Sciatic nerve (tissue), 2 donors: Measurements from ENCODE around the gene IRAG1. TPM values are rescaled to one million over a fixed set of nuclear protein-coding genes. Genes with fewer than 3 reads are reported as not detected.

Experiments used
- ATAC-seq: fragments of 200-7000 bp; cut with Tn5 transposase; one replicate; pipeline ENCODE4 v1.9.1; 2020; ENCODE audit warnings: mild to moderate bottlenecking, moderate library complexity
- DNase-seq: peaks from one replicate; pipeline ENCODE4 v3.0.0-alpha.2; 2020; ENCODE audit warnings: low spot score
- intact Hi-C: fragments of 100-400 bp; cut with DNase I; formaldehyde crosslinking; loops from one replicate; pipeline ENCODE4 v1.14.2; 2022
- total RNA-seq: library from RNA; stranded (reverse); fragmentation: NEBNext Ultra II Directional; extraction: Animal tissue kit (Norgen Biotek cat#: 25700); gene quantifications from one replicate; pipeline ENCODE4 v1.2.1, GENCODE V29; 2021
- donor health status: DM: no; HTN: no; CAD: no.
- donor health status: DM: no; HTN: no; CAD: no.

IRAG1 gene
- total RNA-seq, 1 donor from 2014 or later: 9.6 TPM

GRCh38 chr11:10653261-10653660, 40.3 kb downstream of the IRAG1 start:
- ATAC-seq (no peak), DNase-seq (no peak)
- intact Hi-C loops: no loop called here

DNA sequence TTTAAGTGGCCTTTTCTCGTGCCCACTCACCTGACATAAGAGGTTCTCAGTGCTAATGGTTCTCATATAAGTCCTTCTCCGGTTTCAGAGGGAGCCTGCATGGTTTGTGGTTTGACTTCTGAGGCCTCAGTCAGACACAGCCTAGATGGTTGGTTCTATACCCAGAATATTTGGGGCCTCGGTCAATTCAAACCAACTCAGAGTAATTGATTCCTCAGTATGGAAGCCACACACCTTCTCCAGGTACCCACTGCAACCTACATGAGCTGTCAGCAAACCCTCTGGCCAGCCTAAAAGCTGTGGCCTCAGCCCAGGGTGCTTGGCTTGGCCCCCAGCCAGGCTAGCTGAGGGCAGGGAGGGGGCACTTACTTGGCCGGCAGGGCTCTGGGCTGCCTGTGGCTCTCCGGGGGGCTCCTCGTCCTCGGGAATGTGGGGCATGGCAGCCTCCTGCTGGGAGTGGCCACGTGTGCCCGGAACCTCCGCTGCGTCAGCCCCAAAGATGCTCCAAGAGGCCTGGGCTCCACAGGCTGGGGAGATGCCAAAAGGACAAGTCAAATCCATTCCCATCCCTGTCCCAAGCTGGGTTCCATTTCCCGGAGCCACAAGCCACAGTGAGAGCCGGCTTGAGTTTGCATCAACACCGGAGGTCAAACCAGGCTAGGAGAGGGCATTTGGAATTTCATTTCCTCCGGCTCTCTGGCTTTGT, 41.7 kb downstream of the IRAG1 start:
- intact Hi-C loops: no loop called here
- ATAC-seq: no peak
- DNase-seq: no peak

GRCh38 chr11:10650630-10651029, 42.9 kb downstream of the IRAG1 start:
- intact Hi-C loops: no loop called here
- peak; percentile 41 for ATAC-seq
- DNase-seq: no peak

GRCh38 chr11:10650166-10650565, 43.4 kb downstream of the IRAG1 start:
- DNase-seq (no peak), ATAC-seq (no peak)

GRCh38 chr11:10648871-10649270, 44.7 kb downstream of the IRAG1 start:
- no peak for DNase-seq
- intact Hi-C loops: no loop called here
- ATAC-seq: no peak

More at GRCh38 chr11:10650166-10650565, 43.4 kb downstream of the IRAG1 start:
- intact Hi-C loops: no loop called here

- no peak for ATAC-seq
- no peak for DNase-seq
- intact Hi-C loops: no loop called here
Measured at GRCh38 chr11:10646681-10647355, 46.7 kb downstream of the IRAG1 start.

GRCh38 chr11:10646005-10646404, 47.5 kb downstream of the IRAG1 start:
- DNase-seq: no peak
- no peak for ATAC-seq
- intact Hi-C loops: no loop called here

GRCh38 chr11:10645212-10645795, 48.3 kb downstream of the IRAG1 start:
- DNase-seq: no peak
- ATAC-seq: no peak
- intact Hi-C loops: no loop called here

Other genes with a start within 250 kb of the IRAG1 start
- 9.1 TPM for gene AMPD3, start 238.5 kb downstream of the IRAG1 start, total RNA-seq
- 84.7 TPM for gene RNF141, start 152.6 kb downstream of the IRAG1 start, total RNA-seq
- 48.4 TPM for gene LYVE1, start 125.1 kb downstream of the IRAG1 start, total RNA-seq
- gene CTR9, start 57.5 kb upstream of the IRAG1 start, total RNA-seq: 31.9 TPM
- gene EIF4G2, start 115.2 kb upstream of the IRAG1 start, total RNA-seq: 567 TPM
- gene ZBED5, start 164.3 kb upstream of the IRAG1 start, total RNA-seq: 56.3 TPM